Neuron (in vitro differentiated cells): ENCODE measurements around the gene PBXIP1.
"Not testable (repeated sequence)": the region's sequence is repeated elsewhere in the genome, so short reads cannot be mapped to it uniquely, and the experiment has no call there.

ENCODE experiments used
- H2AFZ ChIP-seq: one replicate; pipeline ENCODE4 v1.6.1; 2013; ENCODE audit warnings: low read depth, mild to moderate bottlenecking, inconsistent platforms, low read length, moderate library complexity
- H3K27me3 ChIP-seq: one replicate; pipeline ENCODE4 v1.6.1; 2013; ENCODE audit warnings: low read length; ENCODE audit not compliant: insufficient read depth
- H3K36me3 ChIP-seq: one replicate; pipeline ENCODE4 v1.6.1; 2013; ENCODE audit warnings: low read length; ENCODE audit not compliant: insufficient read depth
- H3K4me1 ChIP-seq: one replicate; pipeline ENCODE4 v1.6.1; 2013; ENCODE audit warnings: low read length; ENCODE audit not compliant: insufficient read depth
- H3K4me3 ChIP-seq: 2 replicates; pipeline ENCODE4 v1.5.1; 2013; ENCODE audit warnings: mild to moderate bottlenecking, low read length, moderate library complexity
- H3K9me3 ChIP-seq: one replicate; pipeline ENCODE4 v1.6.1; 2013; ENCODE audit warnings: low read length

Gene PBXIP1

GRCh38 chr1:154911691-154912550 lies 44.0 kb downstream of the PBXIP1 start:
- H3K36me3 ChIP-seq, result no peaks in the 10 kb centered on the region
- no peaks in the 10 kb centered on the region for H3K27me3 ChIP-seq
- no peaks in the 10 kb centered on the region for H3K4me1 ChIP-seq
- H3K9me3 ChIP-seq, result peaks cover 3% of the 10 kb centered on the region
- no peak overlapping the region for H3K4me3 ChIP-seq
- H2AFZ ChIP-seq, result no peak overlapping the region

GRCh38 chr1:154910851-154911250 lies 45.0 kb downstream of the PBXIP1 start:
- Histone ChIP-seq H3K27me3 (no peaks in the 10 kb centered on the region), H3K36me3 (no peaks in the 10 kb centered on the region), H2AFZ (no peak overlapping the region), H3K9me3 (peaks cover 6% of the 10 kb centered on the region), H3K4me1 (no peaks in the 10 kb centered on the region), H3K4me3 (no peak overlapping the region)

- Histone ChIP-seq H3K4me3 (no peak overlapping the region), H2AFZ (no peak overlapping the region), H3K4me1 (no peaks in the 10 kb centered on the region), H3K36me3 (no peaks in the 10 kb centered on the region), H3K27me3 (no peaks in the 10 kb centered on the region), H3K9me3 (peaks cover 6% of the 10 kb centered on the region)
Observed at GRCh38 chr1:154908937-154909336, 47.0 kb downstream of the PBXIP1 start.

- H3K4me3 ChIP-seq, H3K4me1 ChIP-seq, H3K9me3 ChIP-seq, H3K27me3 ChIP-seq, H3K36me3 ChIP-seq, H2AFZ ChIP-seq: not testable (repeated sequence)
Observed at GRCh38 chr1:154908129-154908528, 47.8 kb downstream of the PBXIP1 start.

GRCh38 chr1:154906621-154907081 lies 49.2 kb downstream of the PBXIP1 start:
- H3K9me3 ChIP-seq, result peaks cover 6% of the 10 kb centered on the region
- no peaks in the 10 kb centered on the region for H3K36me3 ChIP-seq
- no peak overlapping the region for H2AFZ ChIP-seq
- no peak overlapping the region for H3K4me3 ChIP-seq
- H3K4me1 ChIP-seq, result peaks cover 3% of the 10 kb centered on the region
- no peaks in the 10 kb centered on the region for H3K27me3 ChIP-seq

GRCh38 chr1:154902938-154903566 lies 52.8 kb downstream of the PBXIP1 start:
- H3K4me1 ChIP-seq, result peaks cover 3% of the 10 kb centered on the region
- H3K9me3 ChIP-seq, result peaks cover 3% of the 10 kb centered on the region
- H2AFZ ChIP-seq, result no peak overlapping the region
- no peaks in the 10 kb centered on the region for H3K36me3 ChIP-seq
- H3K4me3 ChIP-seq, result no peak overlapping the region
- H3K27me3 ChIP-seq, result no peaks in the 10 kb centered on the region

- Histone ChIP-seq H3K36me3 (no peaks in the 10 kb centered on the region), H3K9me3 (no peaks in the 10 kb centered on the region), H2AFZ (no peak overlapping the region), H3K4me3 (no peak overlapping the region), H3K27me3 (no peaks in the 10 kb centered on the region), H3K4me1 (peaks cover 8% of the 10 kb centered on the region)
Observed at GRCh38 chr1:154901591-154901990, 54.3 kb downstream of the PBXIP1 start.

GRCh38 chr1:154899041-154899440 lies 56.9 kb downstream of the PBXIP1 start:
- H3K27me3 ChIP-seq, result no peaks in the 10 kb centered on the region
- no peaks in the 10 kb centered on the region for H3K9me3 ChIP-seq
- H3K36me3 ChIP-seq, result no peaks in the 10 kb centered on the region
- H3K4me1 ChIP-seq, result peaks cover 12% of the 10 kb centered on the region
- H3K4me3 ChIP-seq, result no peak overlapping the region
- H2AFZ ChIP-seq, result no peak overlapping the region

- no peak overlapping the region for H2AFZ ChIP-seq
- no peaks in the 10 kb centered on the region for H3K9me3 ChIP-seq
- no peaks in the 10 kb centered on the region for H3K36me3 ChIP-seq
- peaks cover 9% of the 10 kb centered on the region for H3K4me1 ChIP-seq
- H3K27me3 ChIP-seq, result no peaks in the 10 kb centered on the region
- H3K4me3 ChIP-seq, result no peak overlapping the region
Observed at GRCh38 chr1:154896771-154897286, 59.1 kb downstream of the PBXIP1 start.

- Histone ChIP-seq H3K36me3 (no peaks in the 10 kb centered on the region), H3K9me3 (no peaks in the 10 kb centered on the region)
Observed at GRCh38 chr1:154895798-154896197, 60.1 kb downstream of the PBXIP1 start.

More at GRCh38 chr1:154895798-154896197, 60.1 kb downstream of the PBXIP1 start:
- H3K4me3 ChIP-seq, result no peak overlapping the region
- no peak overlapping the region for H2AFZ ChIP-seq
- H3K27me3 ChIP-seq, result no peaks in the 10 kb centered on the region
- H3K4me1 ChIP-seq, result peaks cover 9% of the 10 kb centered on the region
